DND-41 (cell line): ENCODE results near the gene TOP2B.

ENCODE experiments used
- CTCF ChIP-seq: IDR thresholded peaks from 2 replicates; pipeline ENCODE4 v1.5.1; 2012; ENCODE audit warnings: borderline replicate concordance, low read length, moderate library complexity, mild to moderate bottlenecking; ENCODE audit not compliant: poor library complexity, severe bottlenecking; ENCODE audit errors: extremely low read depth
- EZH2 ChIP-seq: IDR thresholded peaks from 3 replicates; pipeline ENCODE4 v1.6.1; 2012; ENCODE audit warnings: borderline replicate concordance, low read depth, mild to moderate bottlenecking, moderate library complexity, low read length, inconsistent platforms; ENCODE audit not compliant: severe bottlenecking

- TF ChIP-seq CTCF: no peak
- TF ChIP-seq EZH2: no peak
These were observed 116.6 kb downstream of the TOP2B start for GRCh38 chr3:25547943-25548674.
